Cortex of kidney (tissue), 1 donor: Measurements from ENCODE around the gene SH3BP2.

ENCODE experiments used
- DNase-seq: peaks from one replicate; lab custom pipeline; 2025; lab: John Stamatoyannopoulos, UW

Gene SH3BP2

GRCh38 chr4:2790583-2791517 lies 2.0 kb upstream of the SH3BP2 start:
- DNase-seq, result no peak

GRCh38 chr4:2791518-2792395 lies 1.1 kb upstream of the SH3BP2 start:
- no peak for DNase-seq

GRCh38 chr4:2792396-2792710 lies 532 bp upstream of the SH3BP2 start:
- DNase-seq, result no peak

GRCh38 chr4:2793586-2794485 lies 951 bp downstream of the SH3BP2 start:
- no peak for DNase-seq

GRCh38 chr4:2794486-2795299 lies 1.8 kb downstream of the SH3BP2 start:
- DNase-seq, result no peak

GRCh38 chr4:2795300-2795892 lies 2.5 kb downstream of the SH3BP2 start:
- no peak for DNase-seq

- DNase-seq, result no peak
These were observed 3.3 kb downstream of the SH3BP2 start for GRCh38 chr4:2795893-2796848.

GRCh38 chr4:2796849-2797544 lies 4.1 kb downstream of the SH3BP2 start:
- no peak for DNase-seq

- DNase-seq, result no peak
These were observed 4.8 kb downstream of the SH3BP2 start for GRCh38 chr4:2797545-2798305.

GRCh38 chr4:2798399-2799223 lies 5.7 kb downstream of the SH3BP2 start:
- no peak for DNase-seq

- no peak for DNase-seq
These were observed 6.5 kb downstream of the SH3BP2 start for GRCh38 chr4:2799224-2799911.

GRCh38 chr4:2799971-2800690 lies 7.2 kb downstream of the SH3BP2 start:
- DNase-seq, result no peak

GRCh38 chr4:2800691-2801596 lies 8.1 kb downstream of the SH3BP2 start:
- DNase-seq, result no peak

GRCh38 chr4:2802618-2803531 lies 10.0 kb downstream of the SH3BP2 start:
- no peak for DNase-seq
